AG20443 (cell line): ENCODE data around the gene TOP2B.

Source experiments
- DNase-seq: peaks from one replicate; pipeline ENCODE4 v3.0.0; 2012; ENCODE audit warnings: low spot score, mixed read lengths

Gene TOP2B

DNA sequence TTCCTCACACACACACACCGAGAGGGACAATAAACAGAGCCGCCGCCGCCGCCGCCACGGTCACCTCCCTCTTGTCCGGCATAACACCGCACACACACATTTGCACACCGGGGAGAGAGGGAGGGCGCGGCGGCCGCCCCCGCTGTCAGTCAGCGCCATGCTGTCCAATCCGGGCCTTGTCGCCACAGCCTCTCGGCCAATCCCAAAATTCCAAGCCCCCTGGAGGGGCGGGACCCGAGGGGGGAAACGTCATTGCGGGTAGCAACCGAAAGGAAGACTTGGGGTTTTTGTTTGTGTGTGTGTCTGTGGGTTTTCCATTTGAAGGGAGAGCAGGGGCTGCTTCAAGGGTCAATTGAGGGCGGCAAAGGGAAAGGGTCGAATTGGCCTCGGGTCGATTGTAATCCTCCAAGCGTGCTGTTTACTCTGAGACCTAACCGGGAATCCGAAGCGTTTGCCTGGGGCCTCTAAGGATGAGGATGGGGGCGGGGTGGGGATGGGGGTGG, at the start of gene TOP2B:
Gene TOP2B (minus strand): TSS at position 96 of the 503 bp plus-strand sequence. CDS start 610 bp downstream, outside the sequence.
- peak; percentile 99 for DNase-seq

DNA sequence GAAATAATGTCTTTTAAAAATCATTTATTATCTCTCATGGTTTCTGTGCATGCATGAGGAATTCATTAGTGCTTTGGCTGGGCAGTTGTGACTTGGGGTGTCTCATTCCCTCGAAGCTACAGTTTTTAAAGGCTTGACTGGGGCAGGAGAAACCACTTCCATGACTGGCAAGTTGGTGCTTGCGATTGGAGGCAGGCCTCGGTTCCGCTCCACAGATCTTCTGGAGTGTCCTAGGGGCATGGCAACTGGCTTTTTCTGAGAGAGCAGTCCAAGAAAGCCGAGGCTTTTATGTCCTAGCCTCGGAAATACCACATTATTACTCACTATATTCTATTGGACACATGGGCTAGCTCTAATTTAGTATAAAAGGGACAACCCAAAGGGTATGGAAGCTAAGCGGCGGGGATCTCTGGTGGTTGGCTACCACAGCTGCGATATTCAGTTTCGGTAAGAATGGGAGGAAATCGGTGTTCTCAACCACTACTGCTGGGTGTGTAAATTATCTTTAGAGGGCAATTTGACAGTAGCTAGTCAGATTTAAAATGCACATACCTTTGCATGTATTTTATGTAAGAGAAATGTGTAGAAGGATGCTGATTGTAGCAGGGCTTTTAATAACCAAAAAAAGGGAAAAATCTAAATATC, 48.8 kb upstream of the TOP2B start:
- DNase-seq: peak; percentile 13

- DNase-seq: no peak
Measured at GRCh38 chr3:25711090-25711489, 46.4 kb upstream of the TOP2B start.

DNA sequence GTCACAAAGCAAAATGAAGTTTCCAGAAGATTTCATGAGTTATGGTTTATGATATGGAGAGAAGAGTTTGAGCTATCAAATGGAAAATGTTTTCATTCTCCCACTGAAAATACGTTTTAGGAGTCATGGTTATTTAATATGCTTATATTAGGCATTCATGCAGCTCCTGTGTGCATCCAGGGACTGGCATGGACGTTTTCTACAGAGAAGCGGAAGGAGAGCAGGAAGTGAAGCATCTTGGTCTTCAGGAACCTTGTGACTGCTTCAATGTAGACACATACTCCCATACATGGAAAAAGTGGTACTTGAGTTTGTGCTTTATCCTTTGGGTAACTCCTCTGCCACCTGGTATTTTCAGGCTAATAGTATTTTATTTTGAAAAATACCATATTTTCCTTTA, 43.3 kb upstream of the TOP2B start:
- DNase-seq: no peak

GRCh38 chr3:25707268-25707926, 42.7 kb upstream of the TOP2B start:
- DNase-seq: no peak

GRCh38 chr3:25706213-25706612, 41.5 kb upstream of the TOP2B start:
- no peak for DNase-seq

- no peak for DNase-seq
Measured at GRCh38 chr3:25697553-25697952, 32.8 kb upstream of the TOP2B start.

GRCh38 chr3:25695731-25696420, 31.2 kb upstream of the TOP2B start:
- no peak for DNase-seq

GRCh38 chr3:25693238-25693637, 28.5 kb upstream of the TOP2B start:
- no peak for DNase-seq

GRCh38 chr3:25692341-25692740, 27.6 kb upstream of the TOP2B start:
- DNase-seq: no peak

DNA sequence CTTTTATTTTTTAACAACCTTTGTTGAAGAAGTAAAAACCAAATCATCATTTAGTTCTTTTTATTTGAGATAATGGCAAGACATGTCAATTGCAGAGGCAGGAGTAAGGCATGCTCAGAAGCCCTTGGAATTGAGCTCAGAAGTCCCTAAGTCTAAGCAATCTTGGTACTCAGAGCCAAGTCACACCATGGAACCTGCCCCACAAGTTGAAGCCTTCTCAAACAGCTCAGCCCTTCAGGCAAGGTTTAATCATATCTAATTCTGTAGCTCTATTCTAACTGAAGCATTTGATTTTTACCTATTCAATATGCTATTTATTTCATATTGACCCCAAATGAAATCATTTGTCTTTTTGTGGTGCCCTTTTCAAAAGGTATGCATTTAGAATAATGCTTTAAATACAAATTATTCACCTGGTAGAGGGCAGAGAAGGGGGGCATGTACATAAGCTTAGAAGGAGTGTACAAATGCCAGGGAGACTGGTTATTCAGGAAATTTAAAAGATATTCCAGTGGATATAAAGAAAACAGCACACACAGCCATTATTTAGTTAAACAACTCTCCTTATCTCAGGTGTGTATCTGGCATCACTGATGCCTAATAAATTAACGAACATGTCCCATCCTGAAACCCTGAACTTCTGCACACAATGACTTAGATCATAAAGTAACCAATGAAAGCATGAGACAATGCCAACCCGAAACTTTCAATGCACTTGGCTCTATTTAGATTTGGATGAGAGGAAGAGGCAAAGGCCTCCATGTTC, 26.2 kb upstream of the TOP2B start:
- no peak for DNase-seq

DNA sequence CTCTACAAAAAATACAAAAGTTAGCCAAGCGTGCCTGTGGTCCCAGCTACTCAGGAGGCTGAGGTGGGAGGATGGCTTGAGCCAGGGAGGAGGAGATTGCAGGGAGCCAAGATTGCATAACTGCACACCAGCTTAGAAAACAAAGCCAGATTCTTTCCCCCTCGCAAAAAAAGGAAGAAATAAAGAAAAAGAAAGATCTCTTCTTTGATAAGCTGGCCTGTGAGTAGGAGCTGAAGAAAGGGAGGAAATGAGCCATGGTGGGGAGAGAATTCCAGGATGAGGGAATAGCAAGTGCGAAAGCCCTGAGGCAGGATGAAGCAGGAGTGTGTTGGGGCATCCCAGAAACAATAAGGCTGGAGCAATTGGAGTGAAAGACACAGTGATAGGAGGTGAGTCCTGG, 24.5 kb upstream of the TOP2B start:
- DNase-seq: no peak

GRCh38 chr3:25687742-25688141, 23.0 kb upstream of the TOP2B start:
- DNase-seq: no peak

DNA sequence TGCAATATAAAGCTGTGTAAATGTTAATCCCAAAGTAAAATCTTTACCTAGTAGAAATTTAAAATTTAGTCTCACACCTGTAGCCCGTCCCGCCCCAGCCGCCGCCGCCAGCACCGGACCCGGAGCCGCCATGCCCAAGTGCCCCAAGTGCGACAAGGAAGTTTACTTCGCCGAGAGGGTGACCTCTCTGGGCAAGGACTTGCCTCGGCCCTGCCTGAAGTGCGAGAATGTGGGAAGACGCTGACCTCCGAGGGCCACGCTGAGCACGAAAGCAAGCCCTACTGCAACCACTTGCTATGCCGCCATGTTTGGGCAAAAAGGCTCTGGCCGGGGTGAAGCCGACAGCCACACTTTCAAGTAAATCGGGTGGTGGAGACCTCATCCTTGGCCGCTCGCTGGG, 22.1 kb upstream of the TOP2B start:
- DNase-seq: no peak

DNA sequence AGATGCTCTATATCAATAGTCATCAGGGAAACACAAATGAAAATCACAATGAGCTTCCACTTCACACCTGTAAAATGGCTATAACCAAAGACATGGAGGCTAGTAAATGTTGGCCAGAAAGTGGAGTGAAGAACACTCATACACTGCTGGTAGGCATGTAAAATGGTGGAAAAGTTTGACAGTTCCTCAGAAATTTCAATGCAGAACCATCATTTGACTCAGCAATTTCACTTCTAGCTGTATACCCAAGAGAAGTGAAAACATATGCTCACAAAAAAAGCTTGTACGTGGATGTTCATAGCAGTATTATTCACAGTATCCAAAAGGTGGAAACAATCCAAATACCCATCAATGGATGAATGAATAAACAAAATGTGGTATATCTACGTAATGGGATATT, 19.2 kb upstream of the TOP2B start:
- DNase-seq: no peak

- DNase-seq: no peak
Measured at GRCh38 chr3:25683410-25683809, 18.7 kb upstream of the TOP2B start.

- DNase-seq: no peak
Measured at GRCh38 chr3:25679642-25680302, 15.1 kb upstream of the TOP2B start.

- no peak for DNase-seq
Measured at GRCh38 chr3:25679166-25679565, 14.5 kb upstream of the TOP2B start.

GRCh38 chr3:25678581-25678980, 13.9 kb upstream of the TOP2B start:
- DNase-seq: no peak

DNA sequence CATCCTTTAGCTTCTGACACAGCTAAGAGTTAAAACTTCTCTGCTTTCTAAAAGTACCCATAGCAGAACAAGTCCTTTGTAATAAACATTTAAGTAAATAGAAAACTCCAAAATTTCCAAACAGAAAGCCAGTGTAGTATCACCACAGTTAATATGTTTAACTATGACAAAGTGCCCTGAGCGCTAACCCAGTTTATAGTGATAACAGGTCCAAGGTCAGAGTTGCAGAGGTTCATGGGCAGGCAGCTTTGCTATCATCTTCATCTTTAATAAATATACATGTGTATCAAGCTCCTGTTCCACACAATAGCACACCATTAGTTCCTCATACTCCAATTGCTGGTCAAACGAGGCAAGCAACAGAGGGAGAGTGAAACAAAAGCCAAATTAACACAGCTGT, 12.4 kb upstream of the TOP2B start:
- no peak for DNase-seq

GRCh38 chr3:25674670-25675069, 10.0 kb upstream of the TOP2B start:
- no peak for DNase-seq

DNA sequence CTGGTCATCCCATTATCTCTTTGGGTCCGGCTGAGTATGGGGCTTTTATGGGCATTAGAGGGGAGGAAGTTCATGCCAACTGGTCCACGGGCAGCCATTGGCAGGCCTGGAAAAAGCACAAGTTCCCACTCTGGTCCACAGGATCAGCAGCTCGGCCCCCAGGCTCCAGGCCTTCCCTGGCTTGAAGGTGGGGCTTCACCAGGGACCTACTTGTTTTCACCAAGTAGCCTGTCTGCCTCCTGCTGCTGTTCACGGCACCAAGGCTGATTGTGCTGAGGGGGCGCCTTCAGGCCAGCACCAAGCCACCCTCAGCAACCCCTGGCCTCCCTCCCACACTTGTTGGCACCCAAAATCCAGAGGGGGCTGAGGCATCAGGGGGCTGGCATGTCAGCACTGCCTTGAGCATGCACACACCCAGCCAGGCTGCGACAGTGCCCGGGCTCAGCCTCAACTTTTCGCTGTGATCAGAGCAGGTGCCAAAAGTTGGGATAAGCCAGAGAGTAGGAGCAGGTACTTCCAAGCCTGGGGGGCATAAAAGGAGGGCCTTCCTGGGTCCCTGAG, 9.1 kb upstream of the TOP2B start:
- no peak for DNase-seq
